ENCODE data around the gene PSMA8. TPM values are rescaled to one million over a fixed set of nuclear protein-coding genes. Genes with fewer than 3 reads are reported as not detected.
A peak's percentile ranks its signal among the peaks of the same experiment; 100 is the strongest.

PSMA8 gene
- total RNA-seq, 6 experiments from 2014 or later: not detected

DNA sequence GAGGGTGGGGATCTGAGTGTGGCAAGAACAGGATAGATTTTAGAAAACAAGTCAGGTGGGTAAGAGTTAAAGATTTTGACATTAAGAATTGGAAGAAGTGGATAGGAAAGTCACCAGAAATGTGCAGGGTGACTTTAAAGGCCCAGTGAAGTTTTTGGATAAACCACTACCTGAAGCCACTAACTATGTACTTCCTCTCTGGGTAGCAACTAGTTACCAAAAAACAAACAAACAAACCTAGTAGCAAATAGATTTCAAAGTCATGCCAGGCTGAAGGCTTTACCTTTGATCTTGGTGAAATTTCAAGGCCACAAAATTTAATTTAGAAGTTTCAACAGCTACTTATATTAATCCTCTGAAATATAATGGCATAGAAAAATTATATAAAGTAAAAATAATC lies 42.5 kb downstream of the PSMA8 start:
- no peak overlapping the region for H3K4me3 Mint-ChIP-seq
- no peaks in the 10 kb centered on the region for H3K9me3 Mint-ChIP-seq
- TF ChIP-seq, protein P1, sequence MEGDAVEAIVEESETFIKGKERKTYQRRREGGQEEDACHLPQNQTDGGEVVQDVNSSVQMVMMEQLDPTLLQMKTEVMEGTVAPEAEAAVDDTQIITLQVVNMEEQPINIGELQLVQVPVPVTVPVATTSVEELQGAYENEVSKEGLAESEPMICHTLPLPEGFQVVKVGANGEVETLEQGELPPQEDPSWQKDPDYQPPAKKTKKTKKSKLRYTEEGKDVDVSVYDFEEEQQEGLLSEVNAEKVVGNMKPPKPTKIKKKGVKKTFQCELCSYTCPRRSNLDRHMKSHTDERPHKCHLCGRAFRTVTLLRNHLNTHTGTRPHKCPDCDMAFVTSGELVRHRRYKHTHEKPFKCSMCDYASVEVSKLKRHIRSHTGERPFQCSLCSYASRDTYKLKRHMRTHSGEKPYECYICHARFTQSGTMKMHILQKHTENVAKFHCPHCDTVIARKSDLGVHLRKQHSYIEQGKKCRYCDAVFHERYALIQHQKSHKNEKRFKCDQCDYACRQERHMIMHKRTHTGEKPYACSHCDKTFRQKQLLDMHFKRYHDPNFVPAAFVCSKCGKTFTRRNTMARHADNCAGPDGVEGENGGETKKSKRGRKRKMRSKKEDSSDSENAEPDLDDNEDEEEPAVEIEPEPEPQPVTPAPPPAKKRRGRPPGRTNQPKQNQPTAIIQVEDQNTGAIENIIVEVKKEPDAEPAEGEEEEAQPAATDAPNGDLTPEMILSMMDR (IDR thresholded peaks at IDR 0.05): no peak
- DNase-seq: no peak
- no peaks in the 10 kb centered on the region; the same call in 1 of the 2 replicates for H3K27me3 Mint-ChIP-seq (ENCODE audit: insufficient read depth)
- H3K27ac Mint-ChIP-seq: no peak overlapping the region
- no peaks in the 10 kb centered on the region for H3K4me1 Mint-ChIP-seq (ENCODE audit: low read depth)
- no peaks in the 10 kb centered on the region for H3K36me3 Mint-ChIP-seq (ENCODE audit: low read depth)

DNA sequence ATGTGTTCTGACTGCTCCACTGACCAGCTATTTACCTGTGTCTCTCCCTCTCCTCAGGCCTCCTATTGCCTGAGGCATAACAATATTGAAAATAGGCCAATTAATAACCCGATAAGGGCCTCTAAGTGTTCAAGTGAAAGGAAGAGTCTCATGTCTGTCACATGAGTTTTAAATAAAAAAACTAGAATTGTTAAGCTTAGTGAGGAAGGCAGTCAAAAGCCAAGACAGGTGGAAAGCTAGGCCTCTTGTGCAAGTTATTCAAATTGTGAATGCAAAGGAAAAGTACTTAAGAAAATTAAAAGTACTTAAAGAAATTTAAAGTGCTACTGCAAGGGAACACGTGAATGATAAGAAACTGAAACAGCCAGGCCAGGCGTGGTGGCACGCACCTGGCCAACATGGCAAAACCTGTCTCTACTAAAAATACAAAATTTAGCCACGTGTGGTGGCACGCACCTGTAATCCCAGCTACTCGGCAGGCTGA lies 47.7 kb downstream of the PSMA8 start:
- Mint-ChIP-seq H3K4me1 (ENCODE audit: low read depth) (no peaks in the 10 kb centered on the region), H3K36me3 (ENCODE audit: low read depth) (no peaks in the 10 kb centered on the region), H3K9me3 (no peaks in the 10 kb centered on the region), H3K27me3 (ENCODE audit: insufficient read depth) (no peaks in the 10 kb centered on the region), H3K27ac (no peak overlapping the region), H3K4me3 (no peak overlapping the region)
- TF ChIP-seq, protein P1 (IDR thresholded peaks at IDR 0.05): no peak
- no peak for DNase-seq

DNA sequence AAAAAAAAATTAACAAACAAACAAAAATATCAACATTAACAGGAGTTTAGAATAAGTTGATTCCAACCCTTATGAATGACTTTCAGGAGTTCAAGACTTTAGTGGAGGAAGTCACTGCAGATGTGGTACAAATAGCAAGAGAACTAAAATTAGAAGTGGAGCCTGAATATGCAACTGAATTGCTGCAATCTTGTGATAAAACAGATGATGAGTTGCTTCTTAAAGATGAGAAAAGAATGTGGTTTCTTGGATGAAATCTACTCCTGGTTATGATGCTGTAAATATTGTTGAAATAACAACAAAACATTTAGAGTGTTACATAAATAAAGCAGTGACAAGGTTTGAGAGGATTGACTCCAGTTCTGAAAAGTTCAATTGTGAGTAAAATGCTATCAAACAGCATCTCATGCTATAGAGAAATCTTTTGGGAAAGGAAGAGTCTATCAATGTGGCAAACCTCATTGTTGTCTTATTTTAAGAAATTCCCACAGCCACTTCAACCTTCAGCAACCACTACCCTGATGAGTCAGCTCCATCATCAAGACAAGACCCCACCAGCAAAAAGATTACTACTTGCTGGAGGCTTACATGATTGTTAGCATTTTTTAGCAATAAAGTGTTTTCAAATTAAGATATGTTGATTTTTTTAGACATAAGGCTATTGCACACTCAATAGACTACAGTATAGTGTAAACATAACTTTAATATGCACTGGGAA lies 49.9 kb downstream of the PSMA8 start:
- TF ChIP-seq, protein P1 (IDR thresholded peaks at IDR 0.05): no peak
- DNase-seq: no peak
- H3K27ac Mint-ChIP-seq: no peak overlapping the region
- no peaks in the 10 kb centered on the region for H3K36me3 Mint-ChIP-seq (ENCODE audit: low read depth)
- no peaks in the 10 kb centered on the region for H3K27me3 Mint-ChIP-seq (ENCODE audit: insufficient read depth)
- H3K4me1 Mint-ChIP-seq (ENCODE audit: low read depth): no peaks in the 10 kb centered on the region
- H3K4me3 Mint-ChIP-seq: no peak overlapping the region
- no peaks in the 10 kb centered on the region for H3K9me3 Mint-ChIP-seq

DNA sequence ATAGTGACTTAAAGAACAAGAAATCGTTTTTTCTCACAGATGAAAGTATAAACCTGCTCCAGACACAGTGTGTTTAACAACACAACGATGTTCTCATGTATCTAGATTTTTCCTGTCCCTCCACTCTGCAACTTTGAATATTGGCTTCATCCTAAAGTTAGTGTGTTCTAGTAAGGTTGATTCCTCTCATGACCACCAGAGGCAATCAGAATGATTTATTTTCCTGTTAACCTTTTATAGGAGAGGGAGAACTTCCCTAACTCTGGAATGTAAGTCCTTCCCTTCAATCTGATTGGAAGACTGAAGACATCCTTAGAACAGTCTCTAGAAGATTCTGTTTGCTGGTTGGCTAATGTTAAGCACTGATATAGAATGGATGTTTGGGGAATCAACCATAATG lies 51.6 kb downstream of the PSMA8 start:
- no peaks in the 10 kb centered on the region for H3K9me3 Mint-ChIP-seq
- H3K27ac Mint-ChIP-seq: no peak overlapping the region
- TF ChIP-seq, protein P1 (IDR thresholded peaks at IDR 0.05): peak; percentile 54
- H3K4me3 Mint-ChIP-seq: no peak overlapping the region
- H3K4me1 Mint-ChIP-seq (ENCODE audit: low read depth): no peaks in the 10 kb centered on the region
- no peaks in the 10 kb centered on the region for H3K27me3 Mint-ChIP-seq (ENCODE audit: insufficient read depth)
- DNase-seq: no peak
- H3K36me3 Mint-ChIP-seq (ENCODE audit: low read depth): no peaks in the 10 kb centered on the region

DNA sequence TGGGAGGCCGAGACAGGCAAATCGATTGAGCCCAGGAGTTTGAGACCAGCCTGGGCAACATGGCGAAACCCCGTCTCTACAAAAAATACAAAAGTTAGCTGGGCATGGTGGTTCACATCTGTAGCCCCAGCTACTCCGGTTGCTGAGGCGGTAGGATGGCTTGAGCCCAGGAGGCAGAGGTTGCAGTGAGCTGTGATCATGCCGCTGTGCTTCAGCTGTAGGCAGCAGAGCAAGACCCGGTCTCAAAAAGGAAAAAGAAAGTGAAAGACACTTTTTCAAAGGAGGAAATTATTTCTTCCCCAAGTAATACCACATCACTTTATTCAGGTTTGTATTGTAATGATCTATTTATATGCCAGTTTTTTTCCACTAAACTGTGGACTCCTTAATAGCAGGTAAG lies 56.8 kb downstream of the PSMA8 start:
- Mint-ChIP-seq H3K4me3 (peak overlapping the region; percentile 75; the same call in 1 of the 2 replicates), H3K36me3 (ENCODE audit: low read depth) (no peaks in the 10 kb centered on the region)

More for the DNA sequence above, 56.8 kb downstream of the PSMA8 start:
- no peak overlapping the region for H3K27ac Mint-ChIP-seq
- H3K4me1 Mint-ChIP-seq (ENCODE audit: low read depth): no peaks in the 10 kb centered on the region
- TF ChIP-seq, protein P1 (IDR thresholded peaks at IDR 0.05): no peak
- no peaks in the 10 kb centered on the region for H3K9me3 Mint-ChIP-seq
- H3K27me3 Mint-ChIP-seq (ENCODE audit: insufficient read depth): no peaks in the 10 kb centered on the region
- DNase-seq: no peak

Measured in HFFc6 (cell line).